GM12873 (cell line): Measurements from ENCODE around the gene GTPBP2.

ENCODE experiments used
- CTCF ChIP-seq: IDR thresholded peaks from 2 replicates; pipeline ENCODE4 v1.5.1; 2012; ENCODE audit warnings: low read depth, mild to moderate bottlenecking, moderate library complexity, low read length, control low read depth; ENCODE audit not compliant: insufficient read depth; ENCODE audit errors: missing control alignments

The GTPBP2 gene

GRCh38 chr6:43623880-43624785 is 4.9 kb downstream of the GTPBP2 start:
- no peak for TF ChIP-seq CTCF

GRCh38 chr6:43622541-43622940 is 6.5 kb downstream of the GTPBP2 start:
- no peak for TF ChIP-seq CTCF

- no peak for TF ChIP-seq CTCF
These were observed 7.3 kb downstream of the GTPBP2 start for GRCh38 chr6:43621836-43622180.

- TF ChIP-seq CTCF: no peak
These were observed 7.8 kb downstream of the GTPBP2 start for GRCh38 chr6:43621078-43621835.

GRCh38 chr6:43616725-43617472 is 12.2 kb downstream of the GTPBP2 start:
- no peak for TF ChIP-seq CTCF

- no peak for TF ChIP-seq CTCF
These were observed 14.7 kb downstream of the GTPBP2 start for GRCh38 chr6:43614396-43614730.
